GM18873 (cell line): ENCODE data around the gene GPATCH1.

ENCODE experiments used
- ATAC-seq: cut with Tn5 transposase; IDR thresholded peaks from one replicate; pipeline ENCODE4 v1.9.1; 2021; ENCODE audit warnings: mild to moderate bottlenecking, moderate library complexity, moderate number of reproducible peaks; ENCODE audit not compliant: unreplicated experiment, low FRiP score

The GPATCH1 gene

GRCh38 chr19:33063753-33064457 is 17.1 kb upstream of the GPATCH1 start:
- no peak for ATAC-seq

GRCh38 chr19:33064458-33064791 is 16.6 kb upstream of the GPATCH1 start:
- no peak for ATAC-seq

GRCh38 chr19:33064792-33065550 is 16.0 kb upstream of the GPATCH1 start, which contains the start of gene RHPN2:
Gene RHPN2, minus strand, starts transcription at chr19:33064888. Its CDS starts 36 bp downstream, at chr19:33064852.
- no peak for ATAC-seq

- no peak for ATAC-seq
Measured at GRCh38 chr19:33066543-33066942, 14.4 kb upstream of the GPATCH1 start.

GRCh38 chr19:33067121-33067520 is 13.9 kb upstream of the GPATCH1 start:
- no peak for ATAC-seq

GRCh38 chr19:33071887-33072286 is 9.1 kb upstream of the GPATCH1 start:
- ATAC-seq: no peak

- ATAC-seq: no peak
Measured at GRCh38 chr19:33075519-33075918, 5.5 kb upstream of the GPATCH1 start.

GRCh38 chr19:33085570-33086128 is 4.7 kb downstream of the GPATCH1 start:
- ATAC-seq: no peak

GRCh38 chr19:33086955-33087354 is 6.0 kb downstream of the GPATCH1 start:
- ATAC-seq: no peak

GRCh38 chr19:33089010-33089409 is 8.0 kb downstream of the GPATCH1 start:
- no peak for ATAC-seq

- ATAC-seq: no peak
Measured at GRCh38 chr19:33090179-33090578, 9.2 kb downstream of the GPATCH1 start.

- ATAC-seq: no peak
Measured at GRCh38 chr19:33093420-33094210, 12.6 kb downstream of the GPATCH1 start.

GRCh38 chr19:33094436-33095067 is 13.6 kb downstream of the GPATCH1 start:
- no peak for ATAC-seq

GRCh38 chr19:33096005-33096404 is 15.0 kb downstream of the GPATCH1 start:
- no peak for ATAC-seq

- ATAC-seq: no peak
Measured at GRCh38 chr19:33098055-33098534, 17.1 kb downstream of the GPATCH1 start.

- no peak for ATAC-seq
Measured at GRCh38 chr19:33100894-33101644, 20.1 kb downstream of the GPATCH1 start.

- no peak for ATAC-seq
Measured at GRCh38 chr19:33102893-33103292, 21.9 kb downstream of the GPATCH1 start.

- no peak for ATAC-seq
Measured at GRCh38 chr19:33108161-33108560, 27.2 kb downstream of the GPATCH1 start.

- ATAC-seq: no peak
Measured at GRCh38 chr19:33110137-33110910, 29.3 kb downstream of the GPATCH1 start.
